Stimulated activated CD4-positive, alpha-beta T cell treated with anti-CD3 and anti-CD28 coated beads, Interleukin-1b, Interleukin-23, amount 100 ng/mL, for 48 hours (primary cell): ENCODE measurements around the gene PPP1R9A.

Experiments used
- DNase-seq: peaks from one replicate; pipeline ENCODE4 v3.0.0-alpha.2; 2020

PPP1R9A gene

DNA sequence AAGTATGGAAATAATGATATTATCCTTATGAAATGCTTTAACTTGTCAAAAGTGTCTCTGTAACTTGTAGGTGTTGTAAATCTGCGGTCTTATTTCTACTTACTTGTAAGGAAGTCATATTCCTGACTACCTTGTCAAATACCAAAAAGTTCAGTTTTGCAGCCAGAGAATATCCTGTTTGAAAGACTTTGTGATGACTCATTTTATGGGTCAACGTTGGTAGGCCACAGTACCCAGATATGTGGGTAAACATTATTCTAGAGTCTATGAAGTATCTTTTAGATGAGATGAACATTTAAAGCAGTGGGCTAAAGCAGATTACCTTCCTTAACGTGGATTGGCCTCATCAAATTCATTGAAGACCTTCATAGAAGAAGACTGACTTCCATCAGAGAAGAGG, 195.3 kb downstream of the PPP1R9A start:
- DNase-seq: no peak

DNA sequence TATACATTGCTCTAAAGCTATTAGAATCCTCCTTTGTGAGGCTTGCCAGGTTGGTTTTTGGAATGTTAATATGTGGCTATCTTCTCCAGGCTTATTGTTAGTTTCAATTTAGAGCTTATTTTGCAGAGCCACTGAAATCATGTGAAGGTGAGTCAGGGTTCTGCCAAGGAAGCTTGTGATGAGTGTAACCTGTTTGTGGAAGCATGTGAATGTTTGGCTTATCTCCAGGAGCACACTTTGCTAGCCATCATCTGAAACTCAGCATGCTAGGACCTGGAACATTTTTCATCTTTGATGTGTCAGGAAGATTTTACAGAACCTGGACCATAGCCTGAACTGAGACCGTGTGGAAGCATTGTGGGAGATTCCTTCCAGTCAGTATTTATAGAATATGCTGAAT, 197.3 kb downstream of the PPP1R9A start:
- no peak for DNase-seq

DNA sequence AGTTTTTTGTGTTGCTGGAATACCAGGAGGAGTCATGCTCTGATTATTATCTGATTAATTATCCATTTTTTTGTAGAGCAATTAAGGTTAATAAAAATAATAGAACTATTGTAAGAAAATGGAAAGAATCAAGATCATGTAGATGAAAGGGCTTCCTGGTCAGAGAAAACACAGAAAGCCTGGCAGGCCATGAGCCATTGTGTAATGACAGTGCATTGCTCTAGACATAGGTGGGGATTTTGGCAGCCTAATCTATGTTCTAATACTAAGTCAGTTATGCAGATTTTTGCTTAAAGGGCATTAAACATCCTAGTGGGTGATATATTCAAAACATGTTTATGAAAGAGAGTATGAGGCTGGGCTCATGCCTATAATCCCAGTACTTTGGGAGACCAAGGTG, 198.2 kb downstream of the PPP1R9A start:
- DNase-seq: no peak

DNA sequence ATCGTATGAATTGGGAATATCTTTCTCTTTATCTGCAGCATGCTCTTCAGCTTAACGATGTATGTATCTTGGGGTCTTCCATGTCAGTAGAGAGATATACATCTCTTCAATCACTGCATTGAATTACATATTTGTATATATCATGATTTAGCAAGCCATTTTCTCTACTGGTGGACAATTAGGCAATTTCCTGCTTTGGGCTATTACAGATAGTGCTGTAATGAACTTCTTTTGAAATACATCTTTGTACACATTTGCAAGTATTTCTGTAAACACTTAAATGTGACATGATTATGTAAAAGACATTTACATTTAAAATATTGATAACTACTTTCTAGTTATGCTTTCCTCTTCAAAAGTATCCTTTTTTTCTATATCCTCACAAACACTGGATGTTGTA, 199.0 kb downstream of the PPP1R9A start:
- DNase-seq: no peak

DNA sequence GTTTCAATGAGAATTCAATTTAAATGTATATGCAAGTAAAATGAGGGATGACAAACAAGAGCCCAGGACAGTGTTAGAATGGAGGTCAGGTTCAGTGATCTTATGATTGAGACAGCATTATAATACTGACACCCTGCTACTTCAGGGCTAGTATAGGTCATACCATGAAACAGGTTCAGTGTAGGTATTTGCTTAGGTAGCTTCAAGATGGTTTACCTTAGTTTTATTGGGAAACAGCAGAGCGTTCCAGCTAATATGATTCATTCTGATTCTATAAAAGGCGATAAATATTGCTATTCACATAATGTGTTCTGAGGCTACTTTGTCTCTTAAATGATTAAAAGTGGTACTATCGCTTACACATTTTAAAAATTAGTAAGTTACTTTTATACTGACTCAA, 203.3 kb downstream of the PPP1R9A start:
- no peak for DNase-seq

DNA sequence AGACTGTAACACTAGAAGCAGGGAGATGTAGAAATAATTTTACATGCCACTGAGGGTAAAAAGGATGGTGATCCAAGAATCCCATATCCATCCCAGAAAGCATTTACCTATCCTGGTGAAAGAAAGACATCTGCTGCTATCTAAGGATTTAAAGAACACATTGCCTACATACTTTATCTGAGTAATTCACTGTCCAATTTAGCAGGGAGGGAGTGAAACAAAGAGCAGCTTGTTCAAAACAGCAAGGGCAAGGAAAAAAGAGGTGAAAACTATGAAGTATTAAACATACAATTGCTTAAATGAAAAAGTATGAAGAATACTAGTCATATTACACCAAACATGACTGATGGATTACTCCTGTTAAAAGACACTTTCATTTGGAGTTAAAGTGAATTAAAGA, 206.2 kb downstream of the PPP1R9A start:
- DNase-seq: no peak

DNA sequence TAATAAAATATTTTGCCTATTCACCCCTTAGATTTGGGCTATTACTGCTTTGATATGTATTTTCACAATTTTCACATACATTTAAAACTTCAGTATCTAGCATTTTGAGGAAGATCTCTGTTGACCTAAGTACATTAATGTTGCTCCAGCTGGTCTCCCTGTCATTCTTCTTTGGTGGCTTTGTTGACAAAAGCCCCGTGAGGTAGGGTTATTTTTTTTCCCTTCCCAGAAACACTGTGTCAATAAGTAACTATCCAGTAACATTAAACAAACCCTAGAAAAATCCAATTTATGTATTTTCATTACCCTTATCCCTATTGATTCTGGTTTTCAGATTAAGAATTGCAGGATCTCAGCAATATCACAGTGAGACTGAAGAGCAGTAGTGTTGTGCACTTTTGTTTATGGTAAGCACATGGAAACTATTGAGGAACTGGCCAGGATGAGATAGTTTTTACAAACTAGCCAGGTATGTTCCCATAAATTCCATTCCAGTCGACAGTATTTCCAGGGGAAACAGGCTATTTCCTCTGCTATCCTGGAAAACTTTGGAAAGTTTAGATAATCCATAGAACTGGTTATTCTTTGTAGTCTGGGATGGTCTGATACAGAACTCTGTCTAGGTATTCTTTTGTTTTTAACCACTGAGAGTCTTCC, 218.8 kb downstream of the PPP1R9A start:
- DNase-seq: no peak

DNA sequence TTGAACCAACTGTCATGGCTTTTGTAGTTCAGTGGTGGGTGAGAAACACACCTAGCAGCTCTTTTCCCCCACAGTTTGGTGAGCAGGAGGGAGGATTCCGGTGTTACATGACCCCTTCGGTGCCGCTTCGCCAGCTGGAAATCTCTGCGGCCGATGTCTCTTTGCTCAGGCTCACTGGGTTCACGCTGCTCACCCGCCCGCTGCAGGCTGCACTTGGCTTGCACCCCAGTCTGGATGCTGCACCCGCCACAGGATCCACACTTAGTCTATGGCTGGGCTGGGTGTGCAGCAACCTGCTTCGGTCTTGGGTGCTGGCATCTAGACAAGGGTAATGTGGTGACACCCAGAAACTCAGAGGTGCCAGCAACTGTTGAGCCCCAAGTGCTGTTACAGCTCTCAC, 225.1 kb downstream of the PPP1R9A start:
- DNase-seq: no peak

DNA sequence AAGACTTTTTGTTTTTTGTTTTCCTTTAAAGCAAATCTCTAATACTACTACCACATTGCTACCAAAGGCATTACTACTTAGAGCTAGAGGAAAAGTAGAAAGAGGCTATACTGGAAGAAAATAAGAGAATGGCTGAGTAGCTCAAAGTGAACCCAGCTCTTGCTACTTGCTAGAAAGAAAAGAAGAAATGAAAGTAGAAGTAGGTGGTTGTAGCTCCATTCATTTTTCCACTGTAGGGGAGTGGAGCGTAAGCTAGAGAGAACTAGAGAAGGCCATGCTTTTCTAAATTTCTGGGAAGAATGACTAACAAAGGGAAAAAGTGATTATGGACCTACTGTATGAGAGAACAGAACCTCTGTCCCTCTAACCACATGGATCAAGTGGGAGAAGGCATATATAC, 232.5 kb downstream of the PPP1R9A start:
- no peak for DNase-seq

DNA sequence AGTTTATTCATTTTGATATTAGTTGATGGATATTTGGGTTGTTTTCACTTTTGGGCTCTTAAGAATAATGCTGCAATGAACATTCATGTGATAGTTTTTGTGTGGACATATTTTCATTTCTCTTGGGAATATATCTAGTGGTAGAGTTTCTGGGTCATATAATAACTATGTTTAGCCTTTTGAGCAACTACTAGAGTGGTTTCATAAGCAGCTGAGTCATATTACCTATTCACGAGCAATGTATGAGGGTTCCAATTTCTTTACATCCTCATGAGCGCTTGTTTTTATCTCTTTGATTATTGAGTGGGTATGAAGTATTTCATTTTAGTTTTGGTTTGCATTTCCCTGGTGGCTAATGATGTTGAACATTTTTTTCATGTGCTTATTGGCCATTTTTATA, 234.4 kb downstream of the PPP1R9A start:
- no peak for DNase-seq

DNA sequence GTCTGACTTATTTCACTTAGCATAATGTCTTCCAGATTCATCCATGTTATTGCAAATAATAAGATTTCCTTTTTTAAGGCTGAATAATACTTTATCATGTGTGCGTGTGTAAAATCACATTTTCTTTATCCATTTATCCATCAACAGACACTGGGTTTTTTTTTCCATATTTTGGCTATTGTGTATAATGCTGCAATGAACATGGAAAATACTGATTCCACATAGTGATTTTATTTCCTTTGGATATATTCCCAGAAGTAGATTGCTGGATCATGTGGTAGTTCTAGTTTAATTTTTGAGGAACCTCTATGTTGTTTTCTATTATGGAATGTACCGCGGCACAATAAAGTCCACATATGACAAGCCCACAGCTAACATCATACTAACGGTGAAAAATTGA, 236.9 kb downstream of the PPP1R9A start:
- no peak for DNase-seq

DNA sequence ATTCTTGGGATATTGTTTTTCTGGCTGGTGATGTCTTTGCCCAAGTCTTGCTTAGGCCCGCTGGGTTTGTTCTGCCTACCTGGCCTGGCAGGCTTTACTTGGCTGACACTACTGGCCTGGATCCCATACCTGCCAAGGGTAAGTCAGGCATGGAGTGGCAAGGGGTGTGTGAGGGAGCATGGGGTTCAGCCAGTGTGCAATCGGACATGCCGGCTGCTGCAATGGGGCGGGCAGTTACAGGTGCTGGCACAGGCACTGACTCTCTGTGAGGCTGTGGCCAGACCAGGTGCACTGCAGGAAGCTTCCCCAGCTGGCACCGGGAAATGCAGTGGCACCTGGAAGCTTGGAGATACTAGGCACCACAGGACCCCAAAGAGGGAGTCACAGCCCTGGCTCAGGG, 248.6 kb downstream of the PPP1R9A start:
- no peak for DNase-seq

DNA sequence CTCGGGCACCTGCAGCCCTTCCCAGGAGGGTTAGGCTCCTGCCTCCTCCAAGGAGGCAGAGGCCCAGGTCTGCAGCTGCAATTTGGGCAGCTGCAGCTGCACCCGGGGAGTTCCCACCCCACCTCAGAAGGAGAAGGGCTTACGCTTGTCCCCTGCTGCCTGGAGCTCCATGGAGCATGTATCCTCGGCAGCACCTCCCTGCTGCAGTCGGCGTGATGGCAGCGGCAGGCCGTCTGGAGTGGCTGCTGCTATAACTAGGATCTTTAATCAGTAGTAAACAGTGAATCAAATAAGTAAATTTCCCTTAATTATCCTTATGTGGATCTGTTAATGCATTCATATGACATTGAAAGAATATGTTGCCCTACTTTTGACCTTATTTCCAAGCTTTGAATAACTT, 250.0 kb downstream of the PPP1R9A start:
- DNase-seq: no peak

DNA sequence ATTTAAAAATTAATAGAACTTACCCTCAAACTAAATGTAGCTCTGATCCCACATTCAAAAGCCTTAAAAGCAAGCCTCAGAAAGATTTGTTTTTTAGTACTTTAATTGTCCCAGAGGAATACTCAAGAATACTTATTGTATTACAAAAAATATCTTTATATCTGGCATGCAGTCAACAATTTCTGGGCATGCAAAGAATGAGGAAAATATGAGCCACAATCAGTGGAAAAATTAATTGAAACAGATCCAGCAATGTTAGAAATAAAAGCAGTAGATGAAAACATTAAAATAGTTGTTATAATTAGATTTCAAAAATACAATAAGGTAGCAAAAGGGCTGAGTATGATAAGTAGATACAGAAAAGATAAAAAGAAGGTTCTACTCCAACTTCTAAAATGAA, 262.3 kb downstream of the PPP1R9A start:
- no peak for DNase-seq

DNA sequence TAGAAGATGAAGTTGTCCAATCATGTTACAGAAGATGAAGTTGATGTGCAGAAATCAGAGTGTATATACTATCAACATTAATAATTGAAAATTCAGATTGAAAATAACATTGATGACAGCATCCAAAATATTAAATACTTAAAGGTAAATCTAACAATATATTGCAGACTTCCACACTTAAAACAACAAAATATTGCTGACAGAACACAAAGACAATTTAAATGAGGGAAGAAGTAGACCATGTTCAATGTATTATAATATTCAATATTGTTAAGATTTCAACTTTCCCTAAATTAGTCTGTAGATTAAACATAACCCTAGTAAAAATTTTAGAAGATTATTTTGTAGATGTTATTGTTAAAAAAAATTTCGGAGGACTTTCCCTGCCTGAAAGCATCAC, 265.0 kb downstream of the PPP1R9A start:
- no peak for DNase-seq

DNA sequence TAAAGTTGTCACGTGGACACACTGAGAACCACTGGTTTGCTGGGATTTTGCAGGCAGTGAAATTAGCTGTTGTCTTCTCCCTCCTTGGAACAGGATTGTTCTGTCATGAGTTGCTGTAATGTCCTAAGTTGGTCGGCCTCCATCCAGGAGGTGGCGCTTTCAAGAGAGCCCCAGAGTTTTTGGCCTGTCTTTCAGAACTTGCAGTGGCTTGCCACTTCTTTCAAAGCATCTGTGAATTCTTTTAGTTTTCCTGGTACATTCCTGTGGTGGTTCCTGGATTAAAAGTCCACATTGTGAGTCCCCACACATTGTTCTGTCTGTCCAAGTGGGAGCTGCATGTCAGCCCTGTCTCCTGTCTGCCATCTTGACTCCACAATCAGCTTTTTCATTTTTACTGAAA, 283.1 kb downstream of the PPP1R9A start:
- no peak for DNase-seq

DNA sequence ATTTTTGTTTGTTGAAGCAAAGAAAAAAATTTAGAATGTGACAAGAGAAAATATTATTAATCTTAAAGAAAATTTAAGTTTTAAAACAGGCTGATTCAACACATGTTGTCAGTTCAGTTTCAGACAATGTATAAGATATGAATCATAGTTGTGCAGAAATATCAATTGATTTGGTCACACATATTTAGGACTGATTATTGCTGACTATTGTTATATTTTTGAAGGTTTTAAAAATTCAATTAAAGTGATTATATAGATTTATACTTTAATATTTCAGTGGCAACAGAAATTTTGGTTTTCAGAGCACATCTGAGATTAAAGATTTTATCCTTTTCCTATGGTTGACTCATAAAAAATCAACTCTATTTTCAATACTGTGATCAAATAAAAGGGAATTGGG, 284.4 kb downstream of the PPP1R9A start:
- DNase-seq: no peak

DNA sequence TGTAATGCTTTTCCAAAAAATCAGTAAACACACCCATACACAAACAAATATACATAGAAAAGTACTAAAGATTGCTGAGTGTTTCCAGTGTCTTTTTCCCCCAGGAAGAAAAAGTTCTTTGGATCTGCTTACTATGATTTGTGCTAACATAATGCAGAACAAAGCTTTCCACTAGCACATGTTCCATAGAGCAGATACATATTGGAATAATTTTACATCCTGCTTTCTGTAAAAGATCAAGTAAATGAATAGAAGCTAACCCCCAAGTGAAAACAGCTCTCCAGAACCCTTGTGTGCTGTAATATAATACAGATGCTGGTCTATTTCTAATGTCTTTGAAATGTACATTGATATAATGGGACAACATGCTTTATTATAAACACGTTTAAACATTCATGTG, 291.5 kb downstream of the PPP1R9A start:
- no peak for DNase-seq

DNA sequence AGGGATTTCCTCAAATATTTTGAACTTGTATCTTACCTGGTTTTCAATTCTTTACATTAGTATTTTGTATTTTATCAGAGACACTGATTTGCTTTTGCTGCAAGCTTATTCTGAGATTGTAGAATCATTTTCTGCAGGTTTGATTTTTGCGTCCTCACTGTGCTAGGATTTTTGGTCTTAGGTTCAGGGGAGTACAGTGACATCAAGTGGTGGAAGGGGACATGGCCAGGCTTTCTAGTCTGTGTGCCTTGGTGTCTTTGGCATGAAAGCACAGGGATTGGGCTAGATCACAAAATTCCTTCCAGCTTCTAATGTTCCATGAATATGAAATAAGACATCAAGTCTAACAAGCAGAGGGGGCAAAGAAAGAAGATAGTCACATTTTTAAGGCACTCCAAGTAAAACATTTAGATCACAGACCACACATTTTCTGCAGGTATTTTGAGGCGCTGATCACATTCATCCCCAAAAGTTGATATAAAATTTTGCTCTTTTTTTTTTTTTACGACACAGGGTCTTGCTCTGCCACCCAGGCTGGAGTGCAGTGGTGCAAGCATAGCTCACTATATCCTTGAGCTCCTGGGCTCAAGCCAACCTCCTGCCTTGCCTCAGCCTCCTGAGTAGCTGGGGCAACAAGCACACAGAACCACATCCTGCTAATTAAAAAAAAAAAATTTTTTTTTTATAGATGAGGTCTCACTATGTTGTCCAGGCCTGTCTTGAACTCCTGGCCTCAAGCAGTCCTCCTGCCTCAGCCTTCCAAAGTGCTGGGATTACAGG, 292.6 kb downstream of the PPP1R9A start:
- no peak for DNase-seq

DNA sequence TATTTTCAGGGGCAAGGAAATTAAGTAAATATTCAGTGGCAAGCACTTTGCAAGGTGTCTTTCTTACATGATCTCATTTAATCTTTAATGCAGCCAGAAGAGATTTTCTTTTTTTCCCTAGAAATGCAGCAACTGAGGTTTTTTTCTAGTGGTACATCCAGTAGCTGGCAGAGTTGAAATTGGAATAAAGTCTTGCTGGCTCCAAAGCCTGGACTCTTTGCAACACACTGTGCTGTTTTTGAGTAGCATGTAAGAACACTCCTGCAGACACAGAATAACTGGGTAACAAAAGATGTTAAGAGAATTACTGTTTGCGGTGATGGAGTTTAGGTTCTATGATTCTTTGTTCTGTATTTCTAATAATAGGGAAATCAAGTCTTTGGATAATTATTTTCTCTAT, 293.3 kb downstream of the PPP1R9A start:
- no peak for DNase-seq

DNA sequence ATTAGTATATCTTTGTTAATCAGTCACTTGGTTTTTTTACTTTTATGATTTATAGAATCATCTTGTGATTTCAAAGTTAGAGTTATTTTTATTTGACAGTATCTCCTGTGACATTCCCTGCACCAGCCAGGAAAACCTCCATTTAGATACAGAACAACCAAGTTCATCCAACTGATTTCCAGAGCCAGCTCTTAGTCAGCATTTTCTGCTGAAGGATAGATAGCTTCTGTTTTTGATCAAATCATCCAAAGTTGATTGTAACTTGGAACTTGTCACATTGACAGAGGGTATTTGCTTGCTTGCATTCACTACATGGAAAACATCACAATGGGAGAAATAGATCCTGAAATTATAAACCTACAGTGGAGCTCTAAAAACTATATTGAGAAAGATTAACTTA, 294.3 kb downstream of the PPP1R9A start:
- DNase-seq: no peak

DNA sequence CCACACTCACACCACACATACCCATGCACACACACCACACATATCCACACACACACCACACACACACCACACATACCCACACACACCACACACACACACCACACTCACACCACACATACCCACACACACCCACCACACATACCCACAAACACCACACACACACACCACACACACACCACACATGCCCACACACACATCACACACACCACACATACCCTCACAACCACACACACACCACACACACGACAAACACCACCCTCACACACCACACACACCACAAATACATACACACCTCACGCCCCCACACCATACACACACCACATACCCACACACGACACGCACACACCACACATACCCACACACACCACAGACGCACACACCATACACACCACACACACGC, 297.2 kb downstream of the PPP1R9A start:
- DNase-seq: no peak

DNA sequence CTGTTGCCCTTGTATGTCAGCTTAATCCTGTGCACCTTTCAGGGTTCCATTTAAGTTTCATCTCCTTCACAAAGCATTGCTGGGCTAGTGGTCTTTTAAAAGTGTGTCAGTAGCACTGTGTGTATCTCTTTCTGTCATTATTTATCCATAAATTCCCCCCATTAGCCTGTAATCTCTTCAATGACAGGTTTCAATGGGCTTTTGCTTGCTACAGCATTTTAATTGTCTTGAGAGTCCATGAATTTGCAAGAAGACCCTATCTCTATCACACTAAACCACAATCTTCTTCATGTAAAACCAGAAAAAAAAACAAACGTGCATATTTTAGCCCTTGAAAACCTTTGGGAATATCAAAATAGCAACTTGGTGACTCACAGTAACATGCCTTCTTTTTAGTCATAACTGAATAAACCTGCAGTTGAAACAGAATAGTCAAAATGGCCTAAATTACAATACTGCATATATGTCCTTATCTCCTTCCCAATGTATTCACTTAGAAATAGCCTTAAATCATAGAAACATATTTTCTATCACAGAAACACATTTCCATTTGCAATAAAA, 298.4 kb downstream of the PPP1R9A start:
- DNase-seq: no peak

DNA sequence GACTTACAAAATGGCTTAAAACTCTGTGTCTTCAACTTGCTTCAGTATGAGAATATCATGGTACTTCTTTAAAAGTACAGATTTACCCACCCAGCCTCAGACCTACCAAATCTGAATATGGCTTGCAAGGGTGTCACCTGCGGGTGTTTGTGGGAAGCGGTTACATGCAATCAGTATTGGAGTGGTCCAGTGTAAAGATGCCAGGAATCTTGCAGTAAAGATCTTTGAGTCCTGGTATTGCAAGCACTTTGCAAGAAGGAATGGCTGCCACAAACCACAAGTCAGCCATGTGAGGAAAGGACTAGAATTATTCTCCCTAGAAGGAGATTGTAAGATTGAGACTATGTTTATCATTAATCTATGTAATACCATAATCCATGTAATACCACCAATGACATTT, 301.9 kb downstream of the PPP1R9A start:
- DNase-seq: no peak

DNA sequence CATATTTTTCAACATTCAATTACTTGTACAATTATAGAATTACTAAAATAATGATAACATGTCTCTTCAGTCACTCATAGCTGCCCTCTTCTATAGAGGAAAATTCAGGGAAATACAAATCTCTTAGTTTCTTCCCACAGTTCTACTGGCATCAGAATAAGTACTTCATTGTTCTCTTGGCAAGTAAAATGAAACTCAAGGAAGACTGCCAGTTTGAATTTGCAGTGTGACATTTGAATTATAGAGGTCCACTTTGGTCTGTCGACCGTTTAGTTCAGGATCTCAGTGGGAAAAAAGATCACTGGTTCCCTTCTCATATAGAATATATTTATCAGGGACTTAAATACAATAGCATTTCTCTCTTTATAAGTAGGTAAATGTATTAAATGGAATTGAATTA, 302.4 kb downstream of the PPP1R9A start:
- no peak for DNase-seq
